Upper lobe of left lung (tissue), 4 donors: ENCODE measurements around the gene HES3.

Source experiments
- CTCF ChIP-seq, 6 experiments: fragments of 450-650 bp in 4 of 6; fragments of 200-600 bp in 2 of 6; sonication (generic) in 2 of 6; IDR thresholded peaks; one replicate each; pipeline ENCODE4 v1.5.1; 2016 to 2019; ENCODE audit warnings: antibody characterized with exemption in 6 of 6
- EP300 ChIP-seq, 4 donors: sonication (generic); formaldehyde crosslinking; IDR thresholded peaks; one replicate each; pipeline ENCODE4 v1.5.1; 2017; ENCODE audit warnings: antibody characterized with exemption in 4 of 4, control low read depth in 2 of 4
- POLR2A ChIP-seq, 4 donors: fragments of 450-650 bp; IDR thresholded peaks; one replicate each; pipeline ENCODE4 v1.5.1; 2016 to 2017; ENCODE audit warnings: antibody characterized with exemption in 4 of 4, mild to moderate bottlenecking in 2 of 4
- POLR2AphosphoS5 ChIP-seq, 2 donors: sonication (generic); formaldehyde crosslinking; IDR thresholded peaks; one replicate each; pipeline ENCODE4 v1.5.1; 2017; ENCODE audit warnings: antibody characterized with exemption in 2 of 2

GRCh38 chr1:6211731-6212130 lies 32.2 kb upstream of the HES3 start:
- TF ChIP-seq CTCF (IDR thresholded peaks at IDR 0.05) (no peak), EP300 (IDR thresholded peaks at IDR 0.05) (no peak), POLR2A (IDR thresholded peaks at IDR 0.05) (no peak), POLR2AphosphoS5 (IDR thresholded peaks at IDR 0.05) (no peak)
